ENCODE data around the gene MORN1.
A peak's percentile ranks its signal among the peaks of the same experiment; 100 is the strongest.

Gene MORN1

DNA sequence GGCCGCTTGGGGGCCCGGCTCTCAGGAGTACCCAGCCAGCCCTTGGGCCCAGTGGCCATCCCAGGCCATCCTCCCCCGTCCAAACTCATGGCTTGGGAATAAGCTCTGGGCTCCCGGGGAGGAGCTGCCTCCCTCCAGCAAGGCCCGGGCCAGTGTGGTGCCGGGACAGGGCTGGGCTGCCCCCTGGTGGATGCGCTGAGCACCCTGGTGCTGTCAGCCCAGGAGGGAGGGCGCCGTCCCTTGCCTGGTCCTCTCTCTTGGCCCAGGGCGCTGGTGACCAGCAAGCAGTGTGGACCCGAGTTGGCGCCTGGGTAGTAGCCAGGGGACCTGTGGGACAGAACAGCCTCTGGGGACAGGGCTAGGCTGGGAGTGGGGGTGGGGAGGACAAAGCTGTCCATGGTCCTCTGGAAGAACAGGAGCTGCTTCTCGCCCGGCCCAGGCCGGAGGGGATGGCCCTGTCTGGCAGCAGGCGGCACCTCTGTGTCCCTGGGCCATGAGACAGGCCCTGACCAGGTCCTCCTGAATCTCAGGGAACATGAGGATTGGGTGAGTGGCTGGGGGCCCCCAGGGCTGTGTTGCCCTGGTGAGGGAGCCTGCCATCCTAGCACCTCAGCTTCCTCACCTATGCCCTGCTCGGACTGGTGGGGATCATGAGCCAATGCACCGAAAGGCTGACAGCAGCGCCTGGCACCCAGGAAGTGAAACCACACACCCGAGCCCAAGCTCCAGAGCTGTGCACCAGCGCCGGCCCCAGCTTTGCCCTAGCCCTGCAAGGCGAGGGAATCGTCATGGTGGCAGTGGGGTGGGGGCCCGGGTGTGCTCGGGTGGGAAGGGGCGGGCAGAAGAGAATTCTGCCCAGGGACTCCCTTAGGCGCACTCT lies 9.4 kb downstream of the MORN1 start:
- Histone ChIP-seq H3K9me2 (replicated peaks; ENCODE audit: insufficient read depth, low read length) (no peaks in the 10 kb centered on the region), H4K20me1 (ENCODE audit: insufficient read depth, low read length) (no peaks in the 10 kb centered on the region), H3K4me3 (ENCODE audit: low read length) (no peak overlapping the region), H3K4me2 (ENCODE audit: low read depth, low read length) (no peak overlapping the region), H3K4me1 (ENCODE audit: low read length) (no peaks in the 10 kb centered on the region), H3K27me3 (replicated peaks; ENCODE audit: insufficient read depth, low read length) (peaks cover 78% of the 10 kb centered on the region), H3K9ac (ENCODE audit: low read length) (no peak overlapping the region), H3F3A (ENCODE audit: insufficient read depth, low read length) (no peaks in the 10 kb centered on the region), H3K79me2 (ENCODE audit: low read length) (no peaks in the 10 kb centered on the region), H3K27ac (ENCODE audit: low read length) (no peak overlapping the region), H3K36me3 (replicated peaks; ENCODE audit: insufficient read depth, low read length) (no peaks in the 10 kb centered on the region), H3K9me3 (replicated peaks; ENCODE audit: insufficient read depth, low read length) (no peaks in the 10 kb centered on the region), H2AFZ (ENCODE audit: low read length) (no peak overlapping the region)
- TF ChIP-seq EZH2 (optimal IDR thresholded peaks at IDR 0.05; ENCODE audit: low read depth, low read length) = no peak
- TF ChIP-seq, protein P1, sequence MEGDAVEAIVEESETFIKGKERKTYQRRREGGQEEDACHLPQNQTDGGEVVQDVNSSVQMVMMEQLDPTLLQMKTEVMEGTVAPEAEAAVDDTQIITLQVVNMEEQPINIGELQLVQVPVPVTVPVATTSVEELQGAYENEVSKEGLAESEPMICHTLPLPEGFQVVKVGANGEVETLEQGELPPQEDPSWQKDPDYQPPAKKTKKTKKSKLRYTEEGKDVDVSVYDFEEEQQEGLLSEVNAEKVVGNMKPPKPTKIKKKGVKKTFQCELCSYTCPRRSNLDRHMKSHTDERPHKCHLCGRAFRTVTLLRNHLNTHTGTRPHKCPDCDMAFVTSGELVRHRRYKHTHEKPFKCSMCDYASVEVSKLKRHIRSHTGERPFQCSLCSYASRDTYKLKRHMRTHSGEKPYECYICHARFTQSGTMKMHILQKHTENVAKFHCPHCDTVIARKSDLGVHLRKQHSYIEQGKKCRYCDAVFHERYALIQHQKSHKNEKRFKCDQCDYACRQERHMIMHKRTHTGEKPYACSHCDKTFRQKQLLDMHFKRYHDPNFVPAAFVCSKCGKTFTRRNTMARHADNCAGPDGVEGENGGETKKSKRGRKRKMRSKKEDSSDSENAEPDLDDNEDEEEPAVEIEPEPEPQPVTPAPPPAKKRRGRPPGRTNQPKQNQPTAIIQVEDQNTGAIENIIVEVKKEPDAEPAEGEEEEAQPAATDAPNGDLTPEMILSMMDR (IDR thresholded peaks at IDR 0.05; ENCODE audit: low read length) = peak; percentile 88
- DNase-seq = peak; percentile 45

DNA sequence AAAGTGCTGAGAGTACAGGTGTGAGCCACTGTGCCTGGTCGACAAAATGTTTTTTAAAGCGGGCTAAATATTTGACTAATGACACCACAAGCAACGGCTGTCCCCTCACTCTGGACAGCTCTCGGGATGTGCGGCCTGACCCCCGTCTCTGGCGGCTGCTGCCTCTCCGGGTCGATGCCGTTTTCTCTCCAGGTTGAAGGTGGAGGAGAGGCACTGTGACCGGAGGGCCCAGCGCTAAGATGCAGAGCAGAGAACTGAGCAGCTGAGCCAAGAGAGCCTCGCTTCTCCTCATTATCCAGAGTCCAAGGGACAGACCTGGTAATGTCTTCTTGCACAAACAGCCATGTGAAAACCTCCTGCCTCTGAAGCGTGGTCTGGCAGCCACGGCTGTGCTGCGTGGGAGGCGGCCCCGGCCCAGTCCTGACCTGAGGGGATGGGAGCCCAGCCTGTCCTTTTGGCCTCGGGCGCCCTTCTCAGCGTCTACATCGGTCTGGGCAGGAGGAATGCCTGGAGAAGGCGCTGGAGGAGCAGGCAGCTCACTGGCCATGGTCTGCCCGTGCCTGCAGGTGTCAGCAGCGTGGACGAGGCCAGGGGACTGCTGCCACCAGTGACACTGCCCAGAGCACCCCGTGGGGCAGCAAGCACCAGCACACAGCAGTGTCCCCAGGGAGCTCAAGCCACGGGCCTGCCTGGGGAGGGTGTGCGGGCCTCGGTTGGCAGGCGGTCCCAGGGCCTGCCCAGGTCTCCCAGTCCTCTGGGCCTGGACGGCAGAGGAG lies 10.3 kb downstream of the MORN1 start:
- Histone ChIP-seq H3K4me2 (ENCODE audit: low read depth, low read length) (no peak overlapping the region), H3K9me3 (replicated peaks; ENCODE audit: insufficient read depth, low read length) (no peaks in the 10 kb centered on the region), H2AFZ (ENCODE audit: low read length) (no peak overlapping the region), H3K27me3 (replicated peaks; ENCODE audit: insufficient read depth, low read length) (peaks cover 87% of the 10 kb centered on the region), H3K4me1 (ENCODE audit: low read length) (no peaks in the 10 kb centered on the region), H3K27ac (ENCODE audit: low read length) (no peak overlapping the region), H3K9ac (ENCODE audit: low read length) (no peak overlapping the region), H3K79me2 (ENCODE audit: low read length) (no peaks in the 10 kb centered on the region), H3F3A (ENCODE audit: insufficient read depth, low read length) (no peaks in the 10 kb centered on the region), H4K20me1 (ENCODE audit: insufficient read depth, low read length) (no peaks in the 10 kb centered on the region), H3K36me3 (replicated peaks; ENCODE audit: insufficient read depth, low read length) (no peaks in the 10 kb centered on the region), H3K9me2 (replicated peaks; ENCODE audit: insufficient read depth, low read length) (no peaks in the 10 kb centered on the region), H3K4me3 (ENCODE audit: low read length) (no peak overlapping the region)
- TF ChIP-seq, protein P1 (IDR thresholded peaks at IDR 0.05; ENCODE audit: low read length) = no peak
- TF ChIP-seq EZH2 (optimal IDR thresholded peaks at IDR 0.05; ENCODE audit: low read depth, low read length) = no peak
- no peak for TF ChIP-seq EZH2phosphoT487 (IDR thresholded peaks at IDR 0.05; ENCODE audit: low read length)
- DNase-seq = no peak

DNA sequence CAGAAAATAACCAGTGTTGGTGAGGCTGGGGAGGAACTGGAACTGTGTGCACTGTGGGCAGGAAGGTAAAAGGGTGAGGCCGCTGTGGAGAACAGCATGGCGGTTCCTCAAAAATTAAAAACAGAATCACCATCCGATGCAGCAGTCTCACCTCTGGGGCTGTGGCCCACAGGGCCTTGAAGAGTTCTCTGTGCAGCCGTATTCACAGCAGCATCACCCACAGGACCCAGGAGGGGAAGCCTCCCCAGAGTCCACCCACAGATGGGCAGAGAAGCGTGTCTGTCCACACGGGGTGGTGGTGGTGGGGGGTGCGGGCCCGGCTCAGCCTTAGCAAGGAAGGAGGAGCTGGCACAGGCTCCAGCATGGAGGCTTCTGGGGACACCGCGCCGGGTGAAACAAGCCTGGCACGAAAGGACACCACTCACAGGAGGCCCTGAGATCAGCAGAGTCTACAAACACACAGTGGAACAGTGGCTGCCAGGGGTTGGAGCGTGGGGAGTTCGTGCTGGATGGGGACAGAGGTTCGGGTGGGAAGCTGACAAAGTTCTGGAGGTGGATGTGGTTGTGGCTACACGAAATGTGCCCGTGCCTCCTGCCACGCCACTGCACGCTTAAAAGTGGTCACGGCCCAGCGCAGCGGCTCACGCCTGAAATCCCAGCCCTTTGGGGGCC lies 11.5 kb downstream of the MORN1 start:
- Histone ChIP-seq H3K9ac (ENCODE audit: low read length) (no peak overlapping the region), H3K4me1 (ENCODE audit: low read length) (no peaks in the 10 kb centered on the region), H2AFZ (ENCODE audit: low read length) (no peak overlapping the region), H3K27me3 (replicated peaks; ENCODE audit: insufficient read depth, low read length) (peaks cover 98% of the 10 kb centered on the region), H3K4me2 (ENCODE audit: low read depth, low read length) (no peak overlapping the region), H3K79me2 (ENCODE audit: low read length) (no peaks in the 10 kb centered on the region), H3F3A (ENCODE audit: insufficient read depth, low read length) (no peaks in the 10 kb centered on the region), H4K20me1 (ENCODE audit: insufficient read depth, low read length) (no peaks in the 10 kb centered on the region), H3K9me2 (replicated peaks; ENCODE audit: insufficient read depth, low read length) (no peaks in the 10 kb centered on the region), H3K27ac (ENCODE audit: low read length) (no peak overlapping the region), H3K9me3 (replicated peaks; ENCODE audit: insufficient read depth, low read length) (no peaks in the 10 kb centered on the region), H3K4me3 (ENCODE audit: low read length) (no peak overlapping the region), H3K36me3 (replicated peaks; ENCODE audit: insufficient read depth, low read length) (no peaks in the 10 kb centered on the region)
- no peak for DNase-seq
- TF ChIP-seq EZH2phosphoT487 (IDR thresholded peaks at IDR 0.05; ENCODE audit: low read length) (no peak), EZH2 (optimal IDR thresholded peaks at IDR 0.05; ENCODE audit: low read depth, low read length) (no peak)
- TF ChIP-seq, protein P1 (IDR thresholded peaks at IDR 0.05; ENCODE audit: low read length) = no peak

Data from MM.1S (cell line).